T-helper 2 cell treated with Interferon-gamma antibody and Interleukin-4, amounts not matched to agents 5 μg/mL and 100 μg/mL, for 36 hours (primary cell): ENCODE measurements around the gene LARP1B.
"Not testable (repeated sequence)": the region's sequence is repeated elsewhere in the genome, so short reads cannot be mapped to it uniquely, and the experiment has no call there.

Experiments used
- DNase-seq: peaks from one replicate; pipeline ENCODE4 v3.0.0; 2021; ENCODE audit warnings: low spot score
- H3K27ac Mint-ChIP-seq: one replicate; pipeline ENCODE4 v1.8.0; 2021; ENCODE audit warnings: mild to moderate bottlenecking, mixed read lengths
- H3K27me3 Mint-ChIP-seq: one replicate; pipeline ENCODE4 v1.8.0; 2021; ENCODE audit warnings: low read depth, mixed read lengths
- H3K36me3 Mint-ChIP-seq: one replicate; pipeline ENCODE4 v1.8.0; 2021; ENCODE audit warnings: low read depth, mixed read lengths
- H3K4me1 Mint-ChIP-seq: one replicate; pipeline ENCODE4 v1.8.0; 2021; ENCODE audit warnings: low read depth, mixed read lengths
- H3K4me3 Mint-ChIP-seq: one replicate; pipeline ENCODE4 v1.8.0; 2022; ENCODE audit warnings: mild to moderate bottlenecking, moderate library complexity, mixed read lengths
- H3K9me3 Mint-ChIP-seq: one replicate; pipeline ENCODE4 v1.8.0; 2021; ENCODE audit warnings: mixed read lengths

The LARP1B gene

GRCh38 chr4:128066453-128066820, 5.3 kb downstream of the LARP1B start:
- H3K4me3 Mint-ChIP-seq, H3K9me3 Mint-ChIP-seq, H3K27me3 Mint-ChIP-seq, DNase-seq, H3K36me3 Mint-ChIP-seq, H3K27ac Mint-ChIP-seq: not testable (repeated sequence)
- H3K4me1 Mint-ChIP-seq, result peaks cover 13% of the 10 kb centered on the region

GRCh38 chr4:128068918-128069317, 7.8 kb downstream of the LARP1B start:
- no peak overlapping the region for H3K27ac Mint-ChIP-seq
- peaks cover 9% of the 10 kb centered on the region for H3K4me1 Mint-ChIP-seq
- H3K9me3 Mint-ChIP-seq, result no peaks in the 10 kb centered on the region
- no peak for DNase-seq
- no peaks in the 10 kb centered on the region for H3K36me3 Mint-ChIP-seq
- H3K27me3 Mint-ChIP-seq, result no peaks in the 10 kb centered on the region
- no peak overlapping the region for H3K4me3 Mint-ChIP-seq

- no peak for DNase-seq
- H3K27ac Mint-ChIP-seq, result no peak overlapping the region
- no peaks in the 10 kb centered on the region for H3K27me3 Mint-ChIP-seq
- no peak overlapping the region for H3K4me3 Mint-ChIP-seq
- H3K4me1 Mint-ChIP-seq, result no peaks in the 10 kb centered on the region
- H3K9me3 Mint-ChIP-seq, result no peaks in the 10 kb centered on the region
- H3K36me3 Mint-ChIP-seq, result peaks cover 17% of the 10 kb centered on the region
Measured at GRCh38 chr4:128076464-128076863, 15.4 kb downstream of the LARP1B start.

- H3K36me3 Mint-ChIP-seq, result peaks cover 20% of the 10 kb centered on the region
- not testable (repeated sequence) for H3K4me1 Mint-ChIP-seq, H3K4me3 Mint-ChIP-seq, DNase-seq, H3K9me3 Mint-ChIP-seq, H3K27ac Mint-ChIP-seq, H3K27me3 Mint-ChIP-seq
Measured at GRCh38 chr4:128095293-128095692, 34.2 kb downstream of the LARP1B start.

GRCh38 chr4:128107766-128108165, 46.7 kb downstream of the LARP1B start:
- peaks cover 16% of the 10 kb centered on the region for H3K36me3 Mint-ChIP-seq
- no peak for DNase-seq
- H3K27ac Mint-ChIP-seq, result no peak overlapping the region
- H3K9me3 Mint-ChIP-seq, result no peaks in the 10 kb centered on the region
- H3K27me3 Mint-ChIP-seq, result no peaks in the 10 kb centered on the region
- no peak overlapping the region for H3K4me3 Mint-ChIP-seq
- no peaks in the 10 kb centered on the region for H3K4me1 Mint-ChIP-seq

DNA sequence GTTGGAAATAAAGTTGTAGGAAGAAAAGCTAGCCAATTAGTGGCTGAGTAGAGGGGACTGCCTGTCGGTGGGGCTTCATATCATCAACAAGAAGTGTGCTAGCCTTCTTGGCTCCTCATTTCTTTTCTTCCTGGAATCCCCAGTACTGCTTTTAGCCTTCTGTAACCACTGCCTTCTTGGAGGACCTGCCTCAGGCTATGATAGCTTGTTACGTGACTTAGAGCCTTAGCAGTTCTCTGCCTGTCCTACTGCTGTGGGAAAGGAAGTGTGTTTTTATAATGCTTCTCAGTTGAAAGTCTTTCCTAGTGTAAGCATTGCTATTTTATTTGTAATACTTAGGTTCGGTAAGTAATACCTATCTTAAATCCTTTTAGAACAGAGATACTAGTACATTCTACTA, 61.9 kb downstream of the LARP1B start:
- H3K4me1 Mint-ChIP-seq, result no peaks in the 10 kb centered on the region
- H3K4me3 Mint-ChIP-seq, result no peak overlapping the region
- H3K36me3 Mint-ChIP-seq, result peaks cover 20% of the 10 kb centered on the region
- H3K27me3 Mint-ChIP-seq, result no peaks in the 10 kb centered on the region
- no peak overlapping the region for H3K27ac Mint-ChIP-seq
- H3K9me3 Mint-ChIP-seq, result no peaks in the 10 kb centered on the region
- DNase-seq, result no peak

DNA sequence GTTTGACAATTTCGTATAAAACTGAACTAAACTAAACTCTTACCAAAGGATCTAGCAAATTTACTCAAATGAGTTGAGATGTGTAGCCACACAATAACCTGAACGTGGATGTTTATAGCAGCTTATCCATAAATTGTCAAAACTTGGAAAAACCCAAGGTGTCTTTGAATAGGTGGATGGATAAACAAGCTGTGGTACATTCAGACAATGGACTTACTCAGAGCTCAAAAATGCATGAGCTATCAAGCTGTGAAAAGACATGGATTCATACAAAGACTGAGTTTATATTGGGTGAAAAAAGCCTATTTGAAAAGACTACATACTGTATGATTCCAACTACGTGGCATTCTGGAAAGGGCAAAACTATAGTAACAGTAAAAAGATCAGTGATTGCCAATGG, 69.5 kb downstream of the LARP1B start:
- Mint-ChIP-seq H3K4me3 (no peak overlapping the region), H3K27me3 (no peaks in the 10 kb centered on the region), H3K27ac (no peak overlapping the region), H3K9me3 (no peaks in the 10 kb centered on the region), H3K36me3 (peaks cover 9% of the 10 kb centered on the region), H3K4me1 (no peaks in the 10 kb centered on the region)
- no peak for DNase-seq

GRCh38 chr4:128134925-128135324, 73.8 kb downstream of the LARP1B start:
- H3K4me1 Mint-ChIP-seq, result no peaks in the 10 kb centered on the region
- H3K27me3 Mint-ChIP-seq, result no peaks in the 10 kb centered on the region
- H3K9me3 Mint-ChIP-seq, result no peaks in the 10 kb centered on the region
- no peak overlapping the region for H3K4me3 Mint-ChIP-seq
- DNase-seq, result no peak
- H3K36me3 Mint-ChIP-seq, result peaks cover 5% of the 10 kb centered on the region
- H3K27ac Mint-ChIP-seq, result no peak overlapping the region

- Mint-ChIP-seq H3K27me3 (no peaks in the 10 kb centered on the region), H3K27ac (no peak overlapping the region), H3K36me3 (peaks cover 8% of the 10 kb centered on the region), H3K4me1 (no peaks in the 10 kb centered on the region), H3K9me3 (peaks cover 3% of the 10 kb centered on the region), H3K4me3 (no peak overlapping the region)
- no peak for DNase-seq
Measured at GRCh38 chr4:128135391-128135790, 74.3 kb downstream of the LARP1B start.

- DNase-seq, result no peak
- no peak overlapping the region for H3K27ac Mint-ChIP-seq
- no peak overlapping the region for H3K4me3 Mint-ChIP-seq
- H3K9me3 Mint-ChIP-seq, result peaks cover 40% of the 10 kb centered on the region
- no peaks in the 10 kb centered on the region for H3K27me3 Mint-ChIP-seq
- peaks cover 30% of the 10 kb centered on the region for H3K36me3 Mint-ChIP-seq
- H3K4me1 Mint-ChIP-seq, result no peaks in the 10 kb centered on the region
Measured at GRCh38 chr4:128141866-128142265, 80.8 kb downstream of the LARP1B start.

- DNase-seq, result no peak
- no peak overlapping the region for H3K27ac Mint-ChIP-seq
- H3K36me3 Mint-ChIP-seq, result peaks cover 26% of the 10 kb centered on the region
- peaks cover 37% of the 10 kb centered on the region for H3K9me3 Mint-ChIP-seq
- no peak overlapping the region for H3K4me3 Mint-ChIP-seq
- no peaks in the 10 kb centered on the region for H3K27me3 Mint-ChIP-seq
- H3K4me1 Mint-ChIP-seq, result no peaks in the 10 kb centered on the region
Measured at GRCh38 chr4:128145727-128146126, 84.6 kb downstream of the LARP1B start.

DNA sequence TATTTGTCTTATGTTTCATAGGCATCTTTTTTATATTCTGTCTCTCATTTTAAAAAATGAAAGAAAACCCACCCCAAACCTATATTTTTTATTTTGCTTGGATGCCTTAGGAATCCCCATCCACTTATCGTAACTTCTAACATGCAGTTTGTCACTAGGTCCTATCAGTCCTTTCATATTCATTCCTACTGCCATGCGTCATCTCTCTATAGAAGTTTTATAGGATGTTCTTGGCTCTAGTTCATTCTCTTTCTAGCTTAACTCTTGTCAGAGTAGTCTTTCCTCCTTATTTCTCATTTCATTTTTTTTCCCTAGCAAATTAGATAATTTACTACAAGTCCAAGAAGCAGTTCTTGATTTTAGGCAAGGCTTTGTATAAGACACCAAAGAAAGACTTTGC, 92.7 kb downstream of the LARP1B start:
- no peaks in the 10 kb centered on the region for H3K4me1 Mint-ChIP-seq
- H3K36me3 Mint-ChIP-seq, result peaks cover 7% of the 10 kb centered on the region
- DNase-seq, result no peak
- H3K27me3 Mint-ChIP-seq, result no peaks in the 10 kb centered on the region
- H3K9me3 Mint-ChIP-seq, result no peaks in the 10 kb centered on the region
- no peak overlapping the region for H3K4me3 Mint-ChIP-seq
- no peak overlapping the region for H3K27ac Mint-ChIP-seq

DNA sequence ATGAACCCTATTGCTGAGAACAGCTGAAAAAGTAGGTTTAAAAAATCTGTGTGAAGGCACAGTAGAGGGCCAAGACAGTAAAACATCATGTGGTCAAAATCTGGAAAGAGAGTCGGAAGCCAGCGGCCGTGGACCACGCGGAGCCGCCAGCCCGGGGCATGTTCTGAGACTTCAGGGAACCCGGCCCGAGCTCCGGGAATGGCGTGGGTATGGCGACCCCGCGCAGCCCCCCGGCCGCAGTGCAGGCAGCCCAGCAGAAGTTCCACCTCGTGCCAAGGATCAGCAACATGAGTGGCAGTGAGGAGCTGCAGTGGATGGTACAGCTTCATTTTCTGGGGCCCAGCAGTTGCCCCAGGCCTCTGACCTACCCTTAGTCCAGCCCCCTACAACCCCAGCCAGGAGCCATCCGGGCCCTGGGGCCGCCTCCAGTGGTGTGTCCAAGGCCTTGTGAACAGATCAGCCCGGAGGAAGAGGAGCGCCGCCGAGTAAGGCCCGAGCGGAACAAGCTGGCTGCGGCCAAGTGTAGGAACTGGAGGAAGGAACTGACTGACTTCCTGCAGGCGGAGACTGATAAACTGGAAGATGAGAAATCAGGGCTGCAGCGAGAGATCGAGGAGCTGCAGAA, 94.2 kb downstream of the LARP1B start:
- DNase-seq, result no peak
- H3K27me3 Mint-ChIP-seq, result no peaks in the 10 kb centered on the region
- peaks cover 7% of the 10 kb centered on the region for H3K36me3 Mint-ChIP-seq

GRCh38 chr4:128155874-128156456, 94.9 kb downstream of the LARP1B start:
- Mint-ChIP-seq H3K4me3 (no peak overlapping the region), H3K4me1 (no peaks in the 10 kb centered on the region), H3K36me3 (peaks cover 7% of the 10 kb centered on the region), H3K27ac (no peak overlapping the region), H3K9me3 (no peaks in the 10 kb centered on the region), H3K27me3 (no peaks in the 10 kb centered on the region)
- no peak for DNase-seq

More for the DNA sequence above, 94.2 kb downstream of the LARP1B start:
- H3K4me1 Mint-ChIP-seq, result no peaks in the 10 kb centered on the region
- H3K9me3 Mint-ChIP-seq, result no peaks in the 10 kb centered on the region
- H3K4me3 Mint-ChIP-seq, result no peak overlapping the region
- H3K27ac Mint-ChIP-seq, result no peak overlapping the region

GRCh38 chr4:128156472-128156871, 95.4 kb downstream of the LARP1B start:
- not testable (repeated sequence) for H3K9me3 Mint-ChIP-seq, H3K4me1 Mint-ChIP-seq, H3K4me3 Mint-ChIP-seq, H3K36me3 Mint-ChIP-seq, H3K27ac Mint-ChIP-seq, H3K27me3 Mint-ChIP-seq, DNase-seq
